ENCODE measurements around the gene TRPM4. TPM values are rescaled to one million over a fixed set of nuclear protein-coding genes. Genes with fewer than 3 reads are reported as not detected.
A peak's percentile ranks its signal among the peaks of the same experiment; 100 is the strongest.

The TRPM4 gene
- total and polyA plus RNA-seq, 2 of the 13 experiments (the other 11 are each of a cell fraction or from before 2014, with no cell fraction given) = 1.9 to 4.3 TPM

- TF ChIP-seq ZNF430 (CRISPR knock-in tag; IDR thresholded peaks at IDR 0.05) (peak; percentile 41; the same call in 1 of the 2 replicates), ZNF709 (CRISPR knock-in tag; IDR thresholded peaks at IDR 0.05) (peak; percentile 53; the same call in 1 of the 2 replicates), SIN3A (IDR thresholded peaks at IDR 0.05; ENCODE audit: borderline replicate concordance, low read depth, low read length) (no peak), ZNF441 (CRISPR knock-in tag; IDR thresholded peaks at IDR 0.05; ENCODE audit: borderline replicate concordance) (peak; percentile 28; the same call in 1 of the 2 replicates), ZNF883 (CRISPR knock-in tag; IDR thresholded peaks at IDR 0.05; ENCODE audit: not compliant biosample characterization) (peak; percentile 70), ATF4 (CRISPR knock-in tag; IDR thresholded peaks at IDR 0.05) (peak in 1 of 2 experiments; percentile 10; a peak in 1 of 4 replicates), GFI1 (CRISPR knock-in tag; IDR thresholded peaks at IDR 0.05; ENCODE audit: borderline replicate concordance) (0 out of 2 replicates have a peak, but pooled peaks have one; percentile 9), KAT8 (CRISPR knock-in tag; IDR thresholded peaks at IDR 0.05) (peak; percentile 38), ASH2L (IDR thresholded peaks at IDR 0.05; ENCODE audit: insufficient read length, low read depth, low read length) (peak; percentile 10), GABPA (IDR thresholded peaks at IDR 0.05; ENCODE audit: low read depth, low read length) (no peak), GABPA (CRISPR knock-in tag; IDR thresholded peaks at IDR 0.05; ENCODE audit: low read depth) (peak; percentile 10; the same call in 1 of the 2 replicates), ZSCAN25 (CRISPR knock-in tag; IDR thresholded peaks at IDR 0.05) (peak; percentile 24; the same call in 1 of the 2 replicates), ZNF740 (CRISPR knock-in tag; IDR thresholded peaks at IDR 0.05) (0 out of 2 replicates have a peak, but pooled peaks have one; percentile 47), NCOR1 (IDR thresholded peaks at IDR 0.05; ENCODE audit: borderline replicate concordance, low read length) (peak; percentile 24; the same call in 1 of the 2 replicates), HOXA9 (CRISPR knock-in tag; IDR thresholded peaks at IDR 0.05; ENCODE audit: borderline replicate concordance) (peak; percentile 78; the same call in 1 of the 2 replicates), SMAD1 (CRISPR knock-in tag; IDR thresholded peaks at IDR 0.05; ENCODE audit: borderline replicate concordance, low read depth) (peak; percentile 66; the same call in 1 of the 2 replicates), ZBTB4 (CRISPR knock-in tag; IDR thresholded peaks at IDR 0.05; ENCODE audit: borderline replicate concordance) (peak; percentile 45; the same call in 1 of the 2 replicates), GLI4 (CRISPR knock-in tag; IDR thresholded peaks at IDR 0.05; ENCODE audit: borderline replicate concordance) (peak; percentile 55; the same call in 1 of the 2 replicates)
- TF ChIP-seq, protein P1, sequence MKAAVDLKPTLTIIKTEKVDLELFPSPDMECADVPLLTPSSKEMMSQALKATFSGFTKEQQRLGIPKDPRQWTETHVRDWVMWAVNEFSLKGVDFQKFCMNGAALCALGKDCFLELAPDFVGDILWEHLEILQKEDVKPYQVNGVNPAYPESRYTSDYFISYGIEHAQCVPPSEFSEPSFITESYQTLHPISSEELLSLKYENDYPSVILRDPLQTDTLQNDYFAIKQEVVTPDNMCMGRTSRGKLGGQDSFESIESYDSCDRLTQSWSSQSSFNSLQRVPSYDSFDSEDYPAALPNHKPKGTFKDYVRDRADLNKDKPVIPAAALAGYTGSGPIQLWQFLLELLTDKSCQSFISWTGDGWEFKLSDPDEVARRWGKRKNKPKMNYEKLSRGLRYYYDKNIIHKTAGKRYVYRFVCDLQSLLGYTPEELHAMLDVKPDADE (CRISPR knock-in tag; IDR thresholded peaks at IDR 0.05) = 0 out of 2 replicates have a peak, but pooled peaks have one; percentile 22
- TF ChIP-seq, protein P2, sequence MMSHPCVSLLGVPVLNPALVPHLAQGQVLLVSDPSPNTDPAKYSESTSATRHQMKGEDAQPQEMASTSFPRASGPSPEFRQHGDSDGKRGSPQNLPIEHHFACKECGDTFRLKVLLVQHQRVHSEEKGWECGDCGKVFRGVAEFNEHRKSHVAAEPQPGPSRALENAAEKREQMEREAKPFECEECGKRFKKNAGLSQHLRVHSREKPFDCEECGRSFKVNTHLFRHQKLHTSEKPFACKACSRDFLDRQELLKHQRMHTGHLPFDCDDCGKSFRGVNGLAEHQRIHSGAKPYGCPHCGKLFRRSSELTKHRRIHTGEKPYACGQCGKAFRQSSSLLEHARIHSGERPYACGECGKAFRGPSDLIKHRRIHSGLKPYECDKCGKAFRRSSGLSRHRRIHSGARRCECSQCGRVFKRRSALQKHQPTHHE (CRISPR knock-in tag; IDR thresholded peaks at IDR 0.05; ENCODE audit: borderline replicate concordance) = peak; percentile 25; the same call in 1 of the 2 replicates
- TF ChIP-seq, protein P3, sequence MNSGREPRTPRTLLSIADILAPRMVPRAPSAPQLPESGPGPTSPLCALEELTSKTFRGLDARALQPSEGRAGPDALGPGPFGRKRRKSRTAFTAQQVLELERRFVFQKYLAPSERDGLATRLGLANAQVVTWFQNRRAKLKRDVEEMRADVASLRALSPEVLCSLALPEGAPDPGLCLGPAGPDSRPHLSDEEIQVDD (CRISPR knock-in tag; IDR thresholded peaks at IDR 0.05; ENCODE audit: borderline replicate concordance) = 0 out of 2 replicates have a peak, but pooled peaks have one; percentile 72
These were observed 7.9 kb upstream of the TRPM4 start (continued) for GRCh38 chr19:49149652-49150105.

Data from HepG2 (cell line).